DND-41 (cell line): Measurements from ENCODE around the gene CARD10.

Experiments
- ATAC-seq: fragments of 200-7000 bp; cut with Tn5 transposase; 3 replicates; pipeline ENCODE4 v1.9.1; 2021; ENCODE audit warnings: low read depth; ENCODE audit not compliant: insufficient read depth
- DNase-seq: peaks from one replicate; pipeline ENCODE4 v3.0.0-alpha.2; 2020
- H2AFZ ChIP-seq: 2 replicates; pipeline ENCODE4 v1.6.0; 2012; ENCODE audit warnings: low read depth, low read length
- H3K27ac ChIP-seq: 2 replicates; pipeline ENCODE4 v1.5.1; 2012; ENCODE audit warnings: low read length, inconsistent platforms
- H3K27me3 ChIP-seq: fragments of 200-600 bp; sonication (generic); 2 replicates; pipeline ENCODE4 v1.6.0; 2012; ENCODE audit warnings: low read length, mild to moderate bottlenecking, inconsistent platforms; ENCODE audit not compliant: insufficient read depth, poor library complexity
- H3K36me3 ChIP-seq: 2 replicates; pipeline ENCODE4 v1.5.1; 2012; ENCODE audit warnings: low read length, inconsistent platforms; ENCODE audit not compliant: insufficient read depth
- H3K4me1 ChIP-seq: 2 replicates; pipeline ENCODE4 v1.5.1; 2012; ENCODE audit warnings: mild to moderate bottlenecking, low read length; ENCODE audit not compliant: insufficient read depth
- H3K4me2 ChIP-seq: 2 replicates; pipeline ENCODE4 v1.6.0; 2012; ENCODE audit warnings: mild to moderate bottlenecking, moderate library complexity, low read length, inconsistent platforms; ENCODE audit not compliant: insufficient read depth
- H3K4me3 ChIP-seq, 2 experiments: fragments of 200-600 bp in 1 of 2; shearing (Covaris generic) in 1 of 2; 2 replicates each; pipeline ENCODE4 v1.5.1; 2012 to 2016; ENCODE audit warnings: inconsistent platforms in 2 of 2, low read length in 2 of 2, mild to moderate bottlenecking in 2 of 2, low read depth in 1 of 2, moderate library complexity in 1 of 2
- H3K79me2 ChIP-seq: 2 replicates; pipeline ENCODE4 v1.6.0; 2012; ENCODE audit warnings: low read length, inconsistent platforms; ENCODE audit not compliant: insufficient read depth
- H3K9ac ChIP-seq: 2 replicates; pipeline ENCODE4 v1.6.0; 2012; ENCODE audit warnings: low read depth, mild to moderate bottlenecking, inconsistent platforms, low read length, moderate library complexity
- H3K9me3 ChIP-seq: 2 replicates; pipeline ENCODE4 v1.5.1; 2012; ENCODE audit warnings: low read length, moderate library complexity, mild to moderate bottlenecking, inconsistent platforms; ENCODE audit not compliant: insufficient read depth, severe bottlenecking
- H4K20me1 ChIP-seq: 2 replicates; pipeline ENCODE4 v1.6.0; 2012; ENCODE audit warnings: low read length; ENCODE audit not compliant: insufficient read depth
- CTCF ChIP-seq: IDR thresholded peaks from 2 replicates; pipeline ENCODE4 v1.5.1; 2012; ENCODE audit warnings: borderline replicate concordance, low read length, moderate library complexity, mild to moderate bottlenecking; ENCODE audit not compliant: poor library complexity, severe bottlenecking; ENCODE audit errors: extremely low read depth
- EZH2 ChIP-seq: IDR thresholded peaks from 3 replicates; pipeline ENCODE4 v1.6.1; 2012; ENCODE audit warnings: borderline replicate concordance, low read depth, mild to moderate bottlenecking, moderate library complexity, low read length, inconsistent platforms; ENCODE audit not compliant: severe bottlenecking

CARD10 gene

DNA sequence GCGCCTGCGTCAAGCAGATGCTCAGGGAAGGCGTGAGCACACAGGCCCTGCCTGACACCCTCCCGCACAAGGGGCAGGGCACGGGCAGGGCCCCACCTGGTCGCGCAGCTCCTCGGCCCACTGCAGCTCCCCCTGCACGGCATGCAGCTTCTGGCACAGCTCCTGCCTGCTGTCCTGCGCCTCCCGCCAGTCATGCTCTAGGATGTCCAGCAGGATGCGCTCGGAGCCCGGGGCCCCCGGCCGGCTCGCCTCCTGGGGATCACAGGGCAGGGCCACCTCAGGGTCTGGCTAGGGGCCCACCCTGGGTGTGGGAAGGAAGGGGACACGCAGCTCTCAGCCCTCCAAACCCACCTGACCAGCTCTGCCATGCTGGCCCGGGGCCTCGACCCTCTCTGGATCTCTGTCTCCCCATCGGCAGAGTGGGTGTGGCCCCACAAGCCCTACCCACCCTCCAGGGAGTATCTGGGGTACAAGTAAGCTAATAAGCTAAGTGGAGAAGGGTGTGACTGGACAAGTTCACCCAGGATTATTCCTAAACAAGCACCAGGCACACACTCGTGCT is 10.7 kb downstream of the CARD10 start:
- Histone ChIP-seq H3K4me2 (no peak overlapping the region), H3K36me3 (no peaks in the 10 kb centered on the region), H3K27ac (no peak overlapping the region), H3K79me2 (no peaks in the 10 kb centered on the region), H2AFZ (no peak overlapping the region), H3K27me3 (no peaks in the 10 kb centered on the region), H3K9me3 (no peaks in the 10 kb centered on the region), H4K20me1 (peaks cover 3% of the 10 kb centered on the region), H3K4me3 (no peak overlapping the region), H3K4me1 (no peaks in the 10 kb centered on the region), H3K9ac (no peak overlapping the region)
- no peak for ATAC-seq
- DNase-seq: no peak
- no peak for TF ChIP-seq CTCF
- TF ChIP-seq EZH2: no peak

DNA sequence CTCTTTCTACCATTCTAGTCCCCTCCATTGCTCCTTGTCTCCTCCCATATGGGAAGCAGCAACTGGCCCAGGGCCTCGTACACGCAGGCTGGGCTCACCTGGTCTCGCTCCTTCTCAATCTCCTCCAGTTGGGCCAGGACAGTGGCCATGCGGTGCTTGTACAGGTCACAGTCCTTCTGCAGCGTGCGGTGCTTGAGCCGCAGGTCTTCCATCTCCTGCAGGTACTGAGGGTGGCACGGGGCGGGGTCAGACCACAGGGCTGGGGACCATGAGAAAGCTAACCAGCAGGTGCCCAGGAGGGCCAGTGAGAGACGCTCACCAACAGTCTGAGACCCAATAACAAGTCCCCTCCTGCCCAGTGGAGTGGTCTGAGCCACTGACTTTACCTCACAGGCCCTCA is 11.5 kb downstream of the CARD10 start:
- H4K20me1 ChIP-seq: peaks cover 3% of the 10 kb centered on the region
- H3K9me3 ChIP-seq: no peaks in the 10 kb centered on the region
- no peak for DNase-seq
- H3K36me3 ChIP-seq: no peaks in the 10 kb centered on the region
- no peak overlapping the region for H3K9ac ChIP-seq
- H3K4me2 ChIP-seq: no peak overlapping the region
- no peak overlapping the region for H2AFZ ChIP-seq
- no peaks in the 10 kb centered on the region for H3K4me1 ChIP-seq
- H3K27me3 ChIP-seq: no peaks in the 10 kb centered on the region
- no peak for ATAC-seq
- H3K27ac ChIP-seq: no peak overlapping the region
- TF ChIP-seq CTCF (no peak), EZH2 (no peak)
- H3K79me2 ChIP-seq: no peaks in the 10 kb centered on the region
- no peak overlapping the region for H3K4me3 ChIP-seq

- no peak for DNase-seq
- H3K79me2 ChIP-seq: no peaks in the 10 kb centered on the region
- no peak overlapping the region for H3K9ac ChIP-seq
- no peaks in the 10 kb centered on the region for H3K36me3 ChIP-seq
- no peak for ATAC-seq
- H4K20me1 ChIP-seq: peaks cover 3% of the 10 kb centered on the region
- no peak overlapping the region for H2AFZ ChIP-seq
- no peaks in the 10 kb centered on the region for H3K9me3 ChIP-seq
- TF ChIP-seq EZH2 (no peak), CTCF (no peak)
- no peaks in the 10 kb centered on the region for H3K4me1 ChIP-seq
- no peak overlapping the region for H3K4me3 ChIP-seq
- H3K4me2 ChIP-seq: no peak overlapping the region
- no peaks in the 10 kb centered on the region for H3K27me3 ChIP-seq
- no peak overlapping the region for H3K27ac ChIP-seq
Observed at GRCh38 chr22:37505989-37506388, 13.2 kb downstream of the CARD10 start.

GRCh38 chr22:37505565-37505964 is 13.7 kb downstream of the CARD10 start:
- H3K27ac ChIP-seq: no peak overlapping the region
- no peak overlapping the region for H3K9ac ChIP-seq
- no peaks in the 10 kb centered on the region for H3K4me1 ChIP-seq
- TF ChIP-seq EZH2: no peak
- no peak for TF ChIP-seq CTCF
- H4K20me1 ChIP-seq: peaks cover 3% of the 10 kb centered on the region
- ATAC-seq (no peak), DNase-seq (no peak)
- H3K79me2 ChIP-seq: no peaks in the 10 kb centered on the region
- no peak overlapping the region for H2AFZ ChIP-seq
- no peak overlapping the region for H3K4me2 ChIP-seq
- no peaks in the 10 kb centered on the region for H3K9me3 ChIP-seq
- H3K4me3 ChIP-seq: no peak overlapping the region
- H3K27me3 ChIP-seq: no peaks in the 10 kb centered on the region
- no peaks in the 10 kb centered on the region for H3K36me3 ChIP-seq
